Stimulated activated naive CD8-positive, alpha-beta T cell treated with anti-CD3 and anti-CD28 coated beads, Interleukin-15, amount 100 ng/mL, for 72 hours (primary cell): ENCODE results near the gene SLC7A7.
A peak's percentile ranks its signal among the peaks of the same experiment; 100 is the strongest.
"Not testable (repeated sequence)": the region's sequence is repeated elsewhere in the genome, so short reads cannot be mapped to it uniquely, and the experiment has no call there.

Experiments used
- ATAC-seq: fragments of 150-1000 bp; cut with Tn5 transposase; 2 replicates; pipeline ENCODE4 v1.10.0; 2021; ENCODE audit warnings: mild to moderate bottlenecking, moderate library complexity
- DNase-seq, 2 donors: peaks; one replicate each; pipeline ENCODE4 v3.0.0; 2021 to 2022
- H3K27ac Mint-ChIP-seq, 2 donors: one replicate each; pipeline ENCODE4 v1.8.0; 2022; ENCODE audit warnings: mild to moderate bottlenecking in 2 of 2, mixed read lengths in 2 of 2, moderate library complexity in 2 of 2
- H3K27me3 Mint-ChIP-seq: one replicate; pipeline ENCODE4 v1.8.0; 2022; ENCODE audit warnings: mixed read lengths
- H3K4me1 Mint-ChIP-seq: one replicate; pipeline ENCODE4 v1.8.0; 2022; ENCODE audit warnings: mild to moderate bottlenecking, mixed read lengths
- H3K4me3 Mint-ChIP-seq, 2 donors: one replicate each; pipeline ENCODE4 v1.8.0; 2022; ENCODE audit warnings: mild to moderate bottlenecking in 2 of 2, mixed read lengths in 2 of 2, moderate library complexity in 1 of 2
- H3K9me3 Mint-ChIP-seq, 2 donors: one replicate each; pipeline ENCODE4 v1.8.0; 2022; ENCODE audit warnings: mixed read lengths in 2 of 2

SLC7A7 gene

DNA sequence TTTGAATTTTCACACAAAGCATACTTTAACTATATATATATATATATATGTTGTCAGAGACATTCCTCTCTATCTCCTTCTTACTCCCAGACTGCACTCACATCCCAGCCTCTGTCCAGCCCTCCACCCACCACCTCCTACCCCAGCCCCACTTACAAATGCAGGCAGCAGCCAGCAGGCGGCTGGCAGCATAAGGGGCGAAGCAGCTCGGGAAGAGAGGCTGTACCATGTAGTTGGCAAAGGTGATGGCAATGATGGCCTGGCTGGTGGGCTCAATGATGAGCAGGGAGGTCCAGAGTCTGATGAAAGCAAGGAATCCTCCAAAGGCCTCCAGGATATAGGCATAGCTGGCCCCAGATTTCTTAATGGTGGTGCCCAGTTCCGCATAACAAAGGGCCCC is 2.5 kb downstream of the SLC7A7 start:
- DNase-seq (no peak), ATAC-seq (no peak)
- Mint-ChIP-seq H3K4me3 (no peak overlapping the region), H3K27me3 (no peaks in the 10 kb centered on the region), H3K27ac (no peak overlapping the region), H3K4me1 (peaks cover 13% of the 10 kb centered on the region), H3K9me3 (no peaks in the 10 kb centered on the region)

- H3K4me3 Mint-ChIP-seq: no peak overlapping the region
- H3K9me3 Mint-ChIP-seq: no peaks in the 10 kb centered on the region
- peaks cover 13% of the 10 kb centered on the region for H3K4me1 Mint-ChIP-seq
- no peak overlapping the region for H3K27ac Mint-ChIP-seq
- no peak for ATAC-seq
- H3K27me3 Mint-ChIP-seq: no peaks in the 10 kb centered on the region
- DNase-seq: no peak
Observed at GRCh38 chr14:22811722-22812121, 3.5 kb downstream of the SLC7A7 start.

- DNase-seq: no peak
- Mint-ChIP-seq H3K4me1 (no peaks in the 10 kb centered on the region), H3K4me3 (no peak overlapping the region), H3K27me3 (no peaks in the 10 kb centered on the region), H3K9me3 (no peaks in the 10 kb centered on the region), H3K27ac (no peak overlapping the region)
- ATAC-seq: no peak
Observed at GRCh38 chr14:22808388-22809209, 6.6 kb downstream of the SLC7A7 start.

- ATAC-seq: no peak
- Mint-ChIP-seq H3K9me3 (no peaks in the 10 kb centered on the region), H3K27me3 (no peaks in the 10 kb centered on the region)
Observed at GRCh38 chr14:22807432-22808087, 7.7 kb downstream of the SLC7A7 start.

GRCh38 chr14:22805235-22805634 is 10.0 kb downstream of the SLC7A7 start:
- not testable (repeated sequence) for H3K27me3 Mint-ChIP-seq, H3K9me3 Mint-ChIP-seq, ATAC-seq, DNase-seq, H3K4me1 Mint-ChIP-seq, H3K4me3 Mint-ChIP-seq, H3K27ac Mint-ChIP-seq

More at GRCh38 chr14:22807432-22808087, 7.7 kb downstream of the SLC7A7 start:
- DNase-seq: no peak
- Mint-ChIP-seq H3K4me3 (no peak overlapping the region), H3K4me1 (no peaks in the 10 kb centered on the region), H3K27ac (no peak overlapping the region)

DNA sequence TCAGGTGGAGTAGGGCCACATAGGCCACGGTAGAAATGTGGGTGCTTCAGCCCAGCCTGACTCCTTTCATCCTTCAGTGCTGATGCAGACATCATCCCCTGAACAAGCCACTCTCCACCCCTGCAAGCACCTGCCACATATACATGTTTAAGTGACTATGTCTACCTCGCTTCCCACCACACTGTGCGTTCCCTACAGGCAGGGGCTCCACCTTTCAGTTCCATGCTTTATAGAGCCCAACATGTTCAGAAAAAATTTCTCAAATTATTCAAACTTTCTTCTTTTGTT is 11.6 kb downstream of the SLC7A7 start:
- peaks cover 18% of the 10 kb centered on the region for H3K27me3 Mint-ChIP-seq
- no peak for DNase-seq
- H3K9me3 Mint-ChIP-seq: no peaks in the 10 kb centered on the region
- no peak overlapping the region for H3K27ac Mint-ChIP-seq
- no peak for ATAC-seq
- H3K4me3 Mint-ChIP-seq: no peak overlapping the region
- H3K4me1 Mint-ChIP-seq: no peaks in the 10 kb centered on the region

DNA sequence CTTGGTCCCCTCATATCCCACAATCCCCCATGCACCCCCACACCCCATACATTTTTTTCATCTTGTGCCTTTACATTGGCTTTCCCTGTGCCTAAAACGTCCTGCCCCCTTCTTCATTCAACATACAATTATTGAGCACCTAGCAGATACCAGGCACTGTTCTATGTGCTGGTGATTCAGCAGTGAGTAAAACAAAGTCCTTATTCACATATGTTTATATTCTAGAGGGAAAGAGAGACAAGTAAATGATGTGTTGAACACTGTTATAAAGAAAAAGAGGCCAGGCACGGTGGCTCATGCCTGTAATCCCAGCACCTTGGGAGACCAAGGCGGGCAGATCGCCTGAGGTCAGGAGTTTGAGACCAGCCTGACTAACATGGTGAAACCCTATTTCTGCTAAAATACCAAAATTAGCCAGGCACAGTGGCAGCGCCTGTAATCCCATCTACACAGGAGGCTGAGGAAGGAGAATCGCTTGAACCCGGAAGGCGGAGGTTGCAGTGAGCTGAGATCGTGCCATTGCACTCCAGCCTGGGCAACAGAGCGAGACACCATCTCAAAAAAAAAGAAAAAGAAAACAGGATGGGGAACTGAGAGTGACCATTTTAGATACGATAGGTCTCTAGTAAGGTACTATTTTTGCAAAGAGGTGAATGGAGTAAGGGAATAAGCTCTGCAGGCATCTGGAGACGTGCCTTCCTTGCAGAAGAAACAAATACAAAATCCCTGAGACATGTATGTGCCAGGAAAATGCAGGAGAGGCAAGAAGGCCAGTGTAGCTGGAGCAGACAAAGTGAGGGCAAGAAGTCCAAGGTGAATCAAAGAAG is 12.2 kb downstream of the SLC7A7 start:
- Mint-ChIP-seq H3K9me3 (no peaks in the 10 kb centered on the region), H3K4me3 (no peak overlapping the region), H3K4me1 (no peaks in the 10 kb centered on the region), H3K27me3 (peaks cover 23% of the 10 kb centered on the region), H3K27ac (peak overlapping the region in 1 of 2 donors; percentile 5)
- ATAC-seq (no peak), DNase-seq (no peak)

- Mint-ChIP-seq H3K4me3 (no peak overlapping the region), H3K9me3 (no peaks in the 10 kb centered on the region), H3K27me3 (peaks cover 32% of the 10 kb centered on the region), H3K4me1 (no peaks in the 10 kb centered on the region), H3K27ac (no peak overlapping the region)
- ATAC-seq (no peak), DNase-seq (no peak)
Observed at GRCh38 chr14:22801716-22802115, 13.5 kb downstream of the SLC7A7 start.

GRCh38 chr14:22800346-22800745 is 14.9 kb downstream of the SLC7A7 start:
- ATAC-seq (no peak), DNase-seq (no peak)
- H3K9me3 Mint-ChIP-seq: no peaks in the 10 kb centered on the region
- peaks cover 46% of the 10 kb centered on the region for H3K27me3 Mint-ChIP-seq
- H3K4me1 Mint-ChIP-seq: no peaks in the 10 kb centered on the region
- no peak overlapping the region for H3K4me3 Mint-ChIP-seq
- no peak overlapping the region for H3K27ac Mint-ChIP-seq

GRCh38 chr14:22798528-22798927 is 16.7 kb downstream of the SLC7A7 start:
- Mint-ChIP-seq H3K27ac (no peak overlapping the region), H3K4me3 (no peak overlapping the region), H3K9me3 (no peaks in the 10 kb centered on the region), H3K4me1 (no peaks in the 10 kb centered on the region), H3K27me3 (peaks cover 55% of the 10 kb centered on the region)
- DNase-seq: no peak
- ATAC-seq: no peak

GRCh38 chr14:22797017-22797917 is 18.0 kb downstream of the SLC7A7 start:
- no peak overlapping the region for H3K4me3 Mint-ChIP-seq
- peaks cover 55% of the 10 kb centered on the region for H3K27me3 Mint-ChIP-seq
- ATAC-seq (no peak), DNase-seq (no peak)
- no peaks in the 10 kb centered on the region for H3K9me3 Mint-ChIP-seq
- H3K27ac Mint-ChIP-seq: no peak overlapping the region
- H3K4me1 Mint-ChIP-seq: no peaks in the 10 kb centered on the region

- no peak for DNase-seq
- Mint-ChIP-seq H3K4me3 (no peak overlapping the region), H3K9me3 (no peaks in the 10 kb centered on the region), H3K27ac (no peak overlapping the region), H3K27me3 (peaks cover 55% of the 10 kb centered on the region), H3K4me1 (no peaks in the 10 kb centered on the region)
- no peak for ATAC-seq
Observed at GRCh38 chr14:22796087-22796707, 19.0 kb downstream of the SLC7A7 start.

DNA sequence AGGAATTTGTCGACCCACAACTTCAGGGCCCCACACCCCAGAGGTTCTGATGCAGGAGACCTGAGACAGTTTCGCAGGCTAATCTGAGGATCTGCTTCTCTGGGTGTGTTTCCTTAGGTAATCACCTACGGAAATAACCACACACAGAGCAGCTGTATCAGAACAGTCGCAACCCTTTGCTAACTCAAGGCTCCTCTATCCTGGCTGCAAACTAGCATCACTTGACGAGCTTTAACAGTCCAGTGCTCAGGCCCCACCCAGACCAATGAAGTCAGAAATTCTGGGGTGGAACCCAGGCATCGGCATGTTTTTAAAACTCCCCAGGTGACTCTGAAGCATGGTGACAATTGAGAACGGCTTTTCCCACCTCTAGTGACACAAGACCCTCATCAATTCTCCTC is 20.7 kb downstream of the SLC7A7 start:
- DNase-seq (no peak), ATAC-seq (no peak)
- H3K27me3 Mint-ChIP-seq: peaks cover 47% of the 10 kb centered on the region
- no peaks in the 10 kb centered on the region for H3K9me3 Mint-ChIP-seq
- H3K27ac Mint-ChIP-seq: no peak overlapping the region
- no peak overlapping the region for H3K4me3 Mint-ChIP-seq
- peaks cover 12% of the 10 kb centered on the region for H3K4me1 Mint-ChIP-seq

- no peak overlapping the region for H3K4me3 Mint-ChIP-seq
- H3K9me3 Mint-ChIP-seq: no peaks in the 10 kb centered on the region
- DNase-seq (no peak), ATAC-seq (no peak)
- H3K27me3 Mint-ChIP-seq: peaks cover 41% of the 10 kb centered on the region
- no peak overlapping the region for H3K27ac Mint-ChIP-seq
- peaks cover 12% of the 10 kb centered on the region for H3K4me1 Mint-ChIP-seq
Observed at GRCh38 chr14:22793976-22794375, 21.3 kb downstream of the SLC7A7 start.

DNA sequence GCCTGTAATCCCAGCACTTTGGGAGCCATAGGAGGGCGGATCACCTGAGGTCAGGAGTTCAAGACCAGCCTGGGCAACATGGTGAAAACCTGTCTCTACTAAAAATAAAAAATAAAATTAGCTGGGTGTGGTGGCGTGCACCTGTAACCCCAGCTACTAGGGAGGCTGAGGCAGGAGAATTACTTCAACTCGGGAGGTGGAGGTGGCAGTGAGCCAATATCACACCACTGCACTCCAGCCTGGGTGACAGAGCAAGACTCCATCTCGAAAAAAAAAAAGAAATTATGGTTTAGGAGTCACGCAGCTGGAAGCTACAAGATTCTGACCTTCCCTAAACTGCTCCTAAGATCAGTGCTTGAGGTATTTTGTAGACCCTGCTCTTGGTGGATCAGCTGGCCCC is 21.7 kb downstream of the SLC7A7 start:
- H3K27me3 Mint-ChIP-seq: peaks cover 37% of the 10 kb centered on the region
- H3K27ac Mint-ChIP-seq, H3K4me3 Mint-ChIP-seq, H3K9me3 Mint-ChIP-seq, ATAC-seq, DNase-seq: not testable (repeated sequence)
- H3K4me1 Mint-ChIP-seq: peaks cover 12% of the 10 kb centered on the region
